Panc1 (cell line): ENCODE data around the gene CADPS2. TPM values are rescaled to one million over a fixed set of nuclear protein-coding genes. Genes with fewer than 3 reads are reported as not detected.

Experiments
- ATAC-seq: fragments of 200-7000 bp; cut with Tn5 transposase; 2 replicates; pipeline ENCODE4 v1.9.1; 2020; ENCODE audit warnings: mild to moderate bottlenecking, moderate library complexity
- BruUV-seq: library from RNA; stranded (reverse); fragments of 400-500 nt; replicated peaks from 2 replicates; lab custom pipeline; 2021; lab: Mats Ljungman, UMichigan
- CTCF ChIA-PET: fragments of 300-600 bp; sonication (Branson Sonifier 250); formaldehyde crosslinking; loops from one replicate; lab custom pipeline; 2022; ENCODE audit warnings: antibody characterized with exemption; lab: Charles Lee
- POLR2A ChIA-PET: fragments of 300-600 bp; sonication (Branson Sonifier 250); formaldehyde crosslinking; loops from one replicate; lab custom pipeline; 2022; ENCODE audit warnings: antibody characterized with exemption; lab: Charles Lee
- DNase-seq: peaks from one replicate; pipeline ENCODE4 v3.0.0-alpha.2; 2010; ENCODE audit warnings: low read depth, low spot score
- H3K27ac ChIP-seq: 2 replicates; pipeline ENCODE4 v1.5.1; 2011; ENCODE audit warnings: mild to moderate bottlenecking, low read length, inconsistent platforms
- H3K27me3 ChIP-seq: fragments of 200-500 bp; sonication (Bioruptor generic); 2 replicates; pipeline ENCODE4 v1.6.0; 2014; ENCODE audit warnings: low read length, inconsistent platforms; ENCODE audit not compliant: control insufficient read depth, insufficient read depth
- H3K36me3 ChIP-seq: fragments of 200-500 bp; sonication (Bioruptor generic); 2 replicates; pipeline ENCODE4 v1.5.1; 2014; ENCODE audit warnings: inconsistent platforms, mild to moderate bottlenecking, low read length, moderate library complexity; ENCODE audit not compliant: control insufficient read depth, insufficient read depth
- H3K4me1 ChIP-seq: 2 replicates; pipeline ENCODE4 v1.5.1; 2011; ENCODE audit warnings: inconsistent platforms, mild to moderate bottlenecking, low read length, moderate library complexity; ENCODE audit not compliant: control insufficient read depth, insufficient read depth
- H3K4me3 ChIP-seq, 2 experiments: 2 replicates each; pipeline ENCODE4 v1.5.1; 2011 to 2012; ENCODE audit warnings: low read depth in 2 of 2, low read length in 2 of 2, mild to moderate bottlenecking in 2 of 2, inconsistent platforms in 1 of 2, moderate library complexity in 1 of 2
- H3K9me3 ChIP-seq: fragments of 200-500 bp; sonication (Bioruptor generic); 2 replicates; pipeline ENCODE4 v1.5.1; 2014; ENCODE audit warnings: low read depth, mild to moderate bottlenecking, inconsistent platforms, low read length, moderate library complexity; ENCODE audit not compliant: control insufficient read depth, insufficient read depth
- CTCF ChIP-seq: fragments of 450-650 bp; IDR thresholded peaks from 2 replicates; pipeline ENCODE4 v1.5.1; 2017; ENCODE audit warnings: mild to moderate bottlenecking
- POLR2AphosphoS5 ChIP-seq: IDR thresholded peaks from 2 replicates; pipeline ENCODE4 v1.6.1; 2012; ENCODE audit warnings: mild to moderate bottlenecking, low read depth, low read length, moderate library complexity
- REST ChIP-seq, 2 experiments: IDR thresholded peaks; 2 replicates each; pipeline ENCODE4 v1.6.1; 2011 to 2012; ENCODE audit warnings: low read depth in 2 of 2, control low read depth in 1 of 2, low read length in 1 of 2, mild to moderate bottlenecking in 1 of 2, moderate library complexity in 1 of 2; ENCODE audit not compliant: insufficient read depth in 1 of 2
- SIN3A ChIP-seq: IDR thresholded peaks from 2 replicates; pipeline ENCODE4 v1.6.1; 2012; ENCODE audit warnings: low read depth, mild to moderate bottlenecking, low read length, moderate library complexity, borderline replicate concordance; ENCODE audit not compliant: insufficient read depth
- TCF7L2 ChIP-seq: IDR thresholded peaks from 2 replicates; pipeline ENCODE4 v1.6.1; 2011; ENCODE audit warnings: mild to moderate bottlenecking, low read depth, low read length, inconsistent platforms
- in situ Hi-C: cut with HindIII; loops from 2 replicates; pipeline ENCODE4 v1.10.0; 2016; ENCODE audit warnings: low sequenced_read_pairs, low pct_unique_long_range_greater_than_20kb
- intact Hi-C: fragments of 100-400 bp; cut with micrococcal nuclease; formaldehyde crosslinking; loops from one replicate; pipeline ENCODE4 v1.10.0; 2022; ENCODE audit not compliant: unreplicated experiment
- total RNA-seq: library from RNA; stranded (reverse); gene quantifications from one replicate; pipeline ENCODE4 v1.2.1, GENCODE V29; 2021; ENCODE audit not compliant: unreplicated experiment

CADPS2 gene
- total RNA-seq, 1 experiment from 2014 or later = 1.6 TPM

- POLR2A ChIA-PET = no interaction called here
- intact Hi-C loops = no loop called here
- H3K36me3 ChIP-seq = no peaks in the 10 kb centered on the region
- CTCF ChIA-PET = no interaction called here
- in situ Hi-C loops = no loop called here
- no peak for TF ChIP-seq POLR2AphosphoS5
- TF ChIP-seq TCF7L2 = no peak
- no peak for TF ChIP-seq CTCF
- no peak for TF ChIP-seq REST (IDR thresholded peaks at IDR 0.05; ENCODE audit: insufficient read depth in 1 of 2, low read depth in 2 of 2, low read length in 1 of 2)
- TF ChIP-seq SIN3A = no peak
- BruUV-seq = no TSS peak
- no peaks in the 10 kb centered on the region for H3K9me3 ChIP-seq
- ATAC-seq (no peak), DNase-seq (no peak)
- no peaks in the 10 kb centered on the region for H3K27me3 ChIP-seq
- H3K27ac ChIP-seq = no peak overlapping the region
- no peak overlapping the region for H3K4me3 ChIP-seq
- no peaks in the 10 kb centered on the region for H3K4me1 ChIP-seq
These were observed 462.7 kb downstream of the CADPS2 start for GRCh38 chr7:122423591-122423990.

- TF ChIP-seq REST (IDR thresholded peaks at IDR 0.05; ENCODE audit: insufficient read depth in 1 of 2, low read depth in 2 of 2, low read length in 1 of 2) (no peak), CTCF (no peak), POLR2AphosphoS5 (no peak), TCF7L2 (no peak), SIN3A (no peak)
- ChIA-PET POLR2A (no interaction called here), CTCF (no interaction called here)
- H3K36me3 ChIP-seq = no peaks in the 10 kb centered on the region
- no peaks in the 10 kb centered on the region for H3K4me1 ChIP-seq
- no peak for DNase-seq
- intact Hi-C loops (no loop called here), in situ Hi-C loops (no loop called here)
- BruUV-seq = no TSS peak
- no peak overlapping the region for H3K4me3 ChIP-seq
- no peaks in the 10 kb centered on the region for H3K27me3 ChIP-seq
- no peaks in the 10 kb centered on the region for H3K9me3 ChIP-seq
- no peak for ATAC-seq
- no peak overlapping the region for H3K27ac ChIP-seq
These were observed 469.9 kb downstream of the CADPS2 start for GRCh38 chr7:122416336-122416735.
